ENCODE data around the gene PDE6H.

DNA sequence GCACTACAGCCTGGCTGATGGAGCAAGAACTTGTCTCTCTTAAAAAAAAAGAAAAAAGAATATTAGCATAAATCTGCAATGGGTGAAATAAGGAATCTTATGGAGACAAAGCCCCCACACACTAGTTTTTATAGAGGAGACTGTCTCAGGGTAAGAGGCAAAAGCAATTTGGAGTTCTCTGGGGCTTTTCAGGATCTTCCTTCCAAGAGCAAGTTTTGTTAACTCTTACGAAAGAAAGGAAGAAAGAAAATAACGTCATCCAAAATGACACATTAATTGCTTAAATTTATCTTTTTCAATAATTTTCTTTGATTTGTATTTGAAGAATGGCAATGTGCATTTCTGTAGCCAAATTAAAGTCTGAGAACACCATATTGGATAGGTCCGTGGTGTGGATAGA is 3.8 kb downstream of the PDE6H start:
- TF ChIP-seq, protein P1, sequence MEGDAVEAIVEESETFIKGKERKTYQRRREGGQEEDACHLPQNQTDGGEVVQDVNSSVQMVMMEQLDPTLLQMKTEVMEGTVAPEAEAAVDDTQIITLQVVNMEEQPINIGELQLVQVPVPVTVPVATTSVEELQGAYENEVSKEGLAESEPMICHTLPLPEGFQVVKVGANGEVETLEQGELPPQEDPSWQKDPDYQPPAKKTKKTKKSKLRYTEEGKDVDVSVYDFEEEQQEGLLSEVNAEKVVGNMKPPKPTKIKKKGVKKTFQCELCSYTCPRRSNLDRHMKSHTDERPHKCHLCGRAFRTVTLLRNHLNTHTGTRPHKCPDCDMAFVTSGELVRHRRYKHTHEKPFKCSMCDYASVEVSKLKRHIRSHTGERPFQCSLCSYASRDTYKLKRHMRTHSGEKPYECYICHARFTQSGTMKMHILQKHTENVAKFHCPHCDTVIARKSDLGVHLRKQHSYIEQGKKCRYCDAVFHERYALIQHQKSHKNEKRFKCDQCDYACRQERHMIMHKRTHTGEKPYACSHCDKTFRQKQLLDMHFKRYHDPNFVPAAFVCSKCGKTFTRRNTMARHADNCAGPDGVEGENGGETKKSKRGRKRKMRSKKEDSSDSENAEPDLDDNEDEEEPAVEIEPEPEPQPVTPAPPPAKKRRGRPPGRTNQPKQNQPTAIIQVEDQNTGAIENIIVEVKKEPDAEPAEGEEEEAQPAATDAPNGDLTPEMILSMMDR (IDR thresholded peaks at IDR 0.05; ENCODE audit: borderline replicate concordance, extremely low read depth, low read length, poor library complexity, severe bottlenecking): no peak
- no peak for TF ChIP-seq EZH2 (IDR thresholded peaks at IDR 0.05; ENCODE audit: borderline replicate concordance, low read depth, low read length, severe bottlenecking)

Measured in DND-41 (cell line).